ENCODE data around the gene CRYAA.

- no peak for TF ChIP-seq POLR2A (IDR thresholded peaks at IDR 0.05; ENCODE audit: control extremely low read depth in 1 of 2, low read depth in 2 of 2, low read length in 2 of 2)
- TF ChIP-seq YY1 (IDR thresholded peaks at IDR 0.05; ENCODE audit: low read depth, low read length): no peak
- no peak for TF ChIP-seq CTCF (IDR thresholded peaks at IDR 0.05; ENCODE audit: control extremely low read depth in 1 of 3, insufficient read depth in 1 of 3, low read depth in 1 of 3, low read length in 3 of 3)
- no peak for TF ChIP-seq EZH2 (IDR thresholded peaks at IDR 0.05; ENCODE audit: low read depth, low read length, severe bottlenecking)
- no peak for TF ChIP-seq ATF3 (IDR thresholded peaks at IDR 0.05; ENCODE audit: insufficient read depth, low read depth, low read length)
- TF ChIP-seq FOSL1 (IDR thresholded peaks at IDR 0.05; ENCODE audit: insufficient read depth, low read depth, low read length): no peak
- no peak for TF ChIP-seq EP300 (IDR thresholded peaks at IDR 0.05; ENCODE audit: borderline replicate concordance in 1 of 2, low read depth in 2 of 2, low read length in 2 of 2)
- TF ChIP-seq TAF1 (IDR thresholded peaks at IDR 0.05; ENCODE audit: low read depth, low read length): no peak
- TF ChIP-seq ASH2L (IDR thresholded peaks at IDR 0.05; ENCODE audit: low read length): no peak
- no peak for TF ChIP-seq POLR2AphosphoS5 (IDR thresholded peaks at IDR 0.05; ENCODE audit: low read depth, low read length)
Measured at GRCh38 chr21:43198376-43198775, 29.6 kb downstream of the CRYAA start.
